Measurements from ENCODE around the gene CDH4.

The CDH4 gene

GRCh38 chr20:61585764-61586163 lies 333.7 kb downstream of the CDH4 start (continued):
- no peak for TF ChIP-seq ZNF843 (tag by site-specific recombination; IDR thresholded peaks at IDR 0.05)
- TF ChIP-seq ZBTB26 (tag by site-specific recombination; optimal IDR thresholded peaks at IDR 0.05) = no peak
- peak; percentile 33; the same call in 1 of the 2 replicates for TF ChIP-seq ZNF658 (tag by site-specific recombination; IDR thresholded peaks at IDR 0.05)
- no peak for TF ChIP-seq ZNF366 (tag by site-specific recombination; conservative IDR thresholded peaks at IDR 0.05)
- no peak for TF ChIP-seq ZNF175 (tag by site-specific recombination; IDR thresholded peaks at IDR 0.05)
- TF ChIP-seq ZNF513 (tag by site-specific recombination; IDR thresholded peaks at IDR 0.05) = peak; percentile 97
- TF ChIP-seq ZNF146 (tag by site-specific recombination; IDR thresholded peaks at IDR 0.05) = no peak
- 0 out of 2 replicates have a peak, but pooled peaks have one; percentile 9 for TF ChIP-seq ZNF514 (tag by site-specific recombination; IDR thresholded peaks at IDR 0.05)
- TF ChIP-seq ZNF248 (tag by site-specific recombination; IDR thresholded peaks at IDR 0.05) = no peak

DNA sequence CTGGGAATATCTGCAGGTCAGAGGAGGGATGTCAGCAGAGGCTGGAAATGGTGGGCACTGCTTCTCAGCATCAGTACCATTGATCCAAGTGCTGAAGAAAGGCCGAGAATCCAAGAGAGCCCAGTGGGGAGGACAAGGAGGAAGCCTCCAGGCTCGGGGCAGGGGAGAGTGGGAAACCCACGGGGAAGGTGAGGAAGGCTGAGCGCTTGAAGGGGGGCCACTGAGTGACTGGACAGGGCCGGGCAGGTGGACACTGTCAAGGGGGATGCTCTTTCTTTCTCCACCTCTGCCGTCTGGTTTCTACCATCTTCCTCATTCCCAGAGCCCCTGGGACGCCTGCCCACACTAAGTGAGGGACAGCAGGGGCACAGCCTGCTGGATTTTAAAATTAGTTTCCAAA lies 335.0 kb downstream of the CDH4 start:
- peaks cover 6% of the 10 kb centered on the region for H3K4me1 ChIP-seq (ENCODE audit: control insufficient read depth, insufficient read depth, low read length)
- no peaks in the 10 kb centered on the region for H3K36me3 ChIP-seq (ENCODE audit: control insufficient read depth in 2 of 2, insufficient read depth in 1 of 2, low read length in 2 of 2)
- H3K9me3 ChIP-seq (ENCODE audit: control insufficient read depth, insufficient read depth, low read depth, low read length) = no peaks in the 10 kb centered on the region
- ChIA-PET CTCF (no interaction called here), POLR2A (no interaction called here)
- H3K4me3 ChIP-seq (ENCODE audit: low read depth, low read length) = no peak overlapping the region
- no peak overlapping the region for H3K27ac ChIP-seq (ENCODE audit: extremely low read depth, low read depth, low read length)
- TF ChIP-seq, protein P1, sequence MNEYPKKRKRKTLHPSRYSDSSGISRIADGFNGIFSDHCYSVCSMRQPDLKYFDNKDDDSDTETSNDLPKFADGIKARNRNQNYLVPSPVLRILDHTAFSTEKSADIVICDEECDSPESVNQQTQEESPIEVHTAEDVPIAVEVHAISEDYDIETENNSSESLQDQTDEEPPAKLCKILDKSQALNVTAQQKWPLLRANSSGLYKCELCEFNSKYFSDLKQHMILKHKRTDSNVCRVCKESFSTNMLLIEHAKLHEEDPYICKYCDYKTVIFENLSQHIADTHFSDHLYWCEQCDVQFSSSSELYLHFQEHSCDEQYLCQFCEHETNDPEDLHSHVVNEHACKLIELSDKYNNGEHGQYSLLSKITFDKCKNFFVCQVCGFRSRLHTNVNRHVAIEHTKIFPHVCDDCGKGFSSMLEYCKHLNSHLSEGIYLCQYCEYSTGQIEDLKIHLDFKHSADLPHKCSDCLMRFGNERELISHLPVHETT (tag by site-specific recombination; IDR thresholded peaks at IDR 0.05) = no peak
- no peak for TF ChIP-seq ZNF19 (tag by site-specific recombination; IDR thresholded peaks at IDR 0.05; ENCODE audit: low read depth)
- no peak for TF ChIP-seq TCF7L2 (IDR thresholded peaks at IDR 0.05; ENCODE audit: borderline replicate concordance, low read depth, low read length)
- no peak for TF ChIP-seq ZNF624 (tag by site-specific recombination; IDR thresholded peaks at IDR 0.05)
- TF ChIP-seq, protein P2, sequence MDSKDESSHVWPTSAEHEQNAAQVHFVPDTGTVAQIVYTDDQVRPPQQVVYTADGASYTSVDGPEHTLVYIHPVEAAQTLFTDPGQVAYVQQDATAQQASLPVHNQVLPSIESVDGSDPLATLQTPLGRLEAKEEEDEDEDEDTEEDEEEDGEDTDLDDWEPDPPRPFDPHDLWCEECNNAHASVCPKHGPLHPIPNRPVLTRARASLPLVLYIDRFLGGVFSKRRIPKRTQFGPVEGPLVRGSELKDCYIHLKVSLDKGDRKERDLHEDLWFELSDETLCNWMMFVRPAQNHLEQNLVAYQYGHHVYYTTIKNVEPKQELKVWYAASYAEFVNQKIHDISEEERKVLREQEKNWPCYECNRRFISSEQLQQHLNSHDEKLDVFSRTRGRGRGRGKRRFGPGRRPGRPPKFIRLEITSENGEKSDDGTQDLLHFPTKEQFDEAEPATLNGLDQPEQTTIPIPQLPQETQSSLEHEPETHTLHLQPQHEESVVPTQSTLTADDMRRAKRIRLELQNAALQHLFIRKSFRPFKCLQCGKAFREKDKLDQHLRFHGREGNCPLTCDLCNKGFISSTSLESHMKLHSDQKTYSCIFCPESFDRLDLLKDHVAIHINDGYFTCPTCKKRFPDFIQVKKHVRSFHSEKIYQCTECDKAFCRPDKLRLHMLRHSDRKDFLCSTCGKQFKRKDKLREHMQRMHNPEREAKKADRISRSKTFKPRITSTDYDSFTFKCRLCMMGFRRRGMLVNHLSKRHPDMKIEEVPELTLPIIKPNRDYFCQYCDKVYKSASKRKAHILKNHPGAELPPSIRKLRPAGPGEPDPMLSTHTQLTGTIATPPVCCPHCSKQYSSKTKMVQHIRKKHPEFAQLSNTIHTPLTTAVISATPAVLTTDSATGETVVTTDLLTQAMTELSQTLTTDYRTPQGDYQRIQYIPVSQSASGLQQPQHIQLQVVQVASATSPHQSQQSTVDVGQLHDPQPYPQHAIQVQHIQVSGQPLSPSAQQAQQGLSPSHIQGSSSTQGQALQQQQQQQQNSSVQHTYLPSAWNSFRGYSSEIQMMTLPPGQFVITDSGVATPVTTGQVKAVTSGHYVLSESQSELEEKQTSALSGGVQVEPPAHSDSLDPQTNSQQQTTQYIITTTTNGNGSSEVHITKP (tag by site-specific recombination; IDR thresholded peaks at IDR 0.05) = no peak
- no peak for TF ChIP-seq ZNF391 (tag by site-specific recombination; IDR thresholded peaks at IDR 0.05; ENCODE audit: borderline replicate concordance, low read depth)
- TF ChIP-seq ZNF157 (tag by site-specific recombination; IDR thresholded peaks at IDR 0.05) = no peak
- no peak for TF ChIP-seq ZSCAN30 (tag by site-specific recombination; IDR thresholded peaks at IDR 0.05)
- no peak for TF ChIP-seq GLI4 (tag by site-specific recombination; IDR thresholded peaks at IDR 0.05)
- TF ChIP-seq ZNF830 (tag by site-specific recombination; IDR thresholded peaks at IDR 0.05; ENCODE audit: low read depth) = no peak
- no peak for TF ChIP-seq ZNF707 (tag by site-specific recombination; IDR thresholded peaks at IDR 0.05)
- TF ChIP-seq INSM2 (tag by site-specific recombination; IDR thresholded peaks at IDR 0.05) = no peak
- no peak for TF ChIP-seq PBX3 (CRISPR knock-in tag; IDR thresholded peaks at IDR 0.05)
- TF ChIP-seq ZNF24 (tag by site-specific recombination; IDR thresholded peaks at IDR 0.05) = no peak
- TF ChIP-seq ZNF132 (tag by site-specific recombination; IDR thresholded peaks at IDR 0.05; ENCODE audit: borderline replicate concordance) = no peak
- TF ChIP-seq ZNF660 (tag by site-specific recombination; IDR thresholded peaks at IDR 0.05) = no peak
- no peak for TF ChIP-seq ZNF18 (tag by site-specific recombination; IDR thresholded peaks at IDR 0.05)
